ENCODE data around the gene PDZRN3. TPM values are rescaled to one million over a fixed set of nuclear protein-coding genes. Genes with fewer than 3 reads are reported as not detected.
A peak's percentile ranks its signal among the peaks of the same experiment; 100 is the strongest.

The PDZRN3 gene
- total and polyA plus RNA-seq, 10 donors, result 1.5 to 5.5 (median 2.8) TPM

DNA sequence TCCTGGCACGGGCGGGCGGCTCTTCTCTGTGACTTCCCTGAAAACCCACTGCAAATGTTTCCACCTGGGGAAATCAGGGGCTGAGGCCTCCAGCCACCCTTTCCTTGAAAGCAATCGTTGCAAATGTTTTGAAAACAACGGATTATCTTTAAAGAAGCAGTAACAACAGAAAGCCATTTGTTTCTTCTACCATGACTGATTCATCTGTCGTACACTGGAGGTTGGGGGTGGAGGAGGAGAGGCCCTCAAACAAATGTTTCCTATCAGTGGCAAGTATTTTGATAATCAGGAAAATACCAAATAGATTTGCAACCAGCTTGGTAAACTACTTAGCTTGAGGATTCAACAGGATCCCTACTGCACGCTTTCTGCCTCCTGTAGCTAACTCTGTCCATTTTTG lies 114.9 kb downstream of the PDZRN3 start:
- 66 to 68% (median 67%) methylated on average over 7 of the region's 7 CpGs for WGBS, 5 donors
- H3K9me3 ChIP-seq, result no peaks in the 10 kb centered on the region
- H3K27me3 ChIP-seq (replicated peaks in 1 of 7), result no peaks in the 10 kb centered on the region
- intact Hi-C loops (cut with DNase I; ENCODE audit: low total_unique reads), result loop anchor here (5.0 kb wide), 1 partner anchor 337 kb away; no protein-coding TSS in a partner anchor
- H3K4me3 ChIP-seq, result no peak overlapping the region
- no peak overlapping the region for H3K27ac ChIP-seq
- H3K4me1 ChIP-seq, result no peaks in the 10 kb centered on the region
- DNase-seq, result no peak
- TF ChIP-seq, protein P1, sequence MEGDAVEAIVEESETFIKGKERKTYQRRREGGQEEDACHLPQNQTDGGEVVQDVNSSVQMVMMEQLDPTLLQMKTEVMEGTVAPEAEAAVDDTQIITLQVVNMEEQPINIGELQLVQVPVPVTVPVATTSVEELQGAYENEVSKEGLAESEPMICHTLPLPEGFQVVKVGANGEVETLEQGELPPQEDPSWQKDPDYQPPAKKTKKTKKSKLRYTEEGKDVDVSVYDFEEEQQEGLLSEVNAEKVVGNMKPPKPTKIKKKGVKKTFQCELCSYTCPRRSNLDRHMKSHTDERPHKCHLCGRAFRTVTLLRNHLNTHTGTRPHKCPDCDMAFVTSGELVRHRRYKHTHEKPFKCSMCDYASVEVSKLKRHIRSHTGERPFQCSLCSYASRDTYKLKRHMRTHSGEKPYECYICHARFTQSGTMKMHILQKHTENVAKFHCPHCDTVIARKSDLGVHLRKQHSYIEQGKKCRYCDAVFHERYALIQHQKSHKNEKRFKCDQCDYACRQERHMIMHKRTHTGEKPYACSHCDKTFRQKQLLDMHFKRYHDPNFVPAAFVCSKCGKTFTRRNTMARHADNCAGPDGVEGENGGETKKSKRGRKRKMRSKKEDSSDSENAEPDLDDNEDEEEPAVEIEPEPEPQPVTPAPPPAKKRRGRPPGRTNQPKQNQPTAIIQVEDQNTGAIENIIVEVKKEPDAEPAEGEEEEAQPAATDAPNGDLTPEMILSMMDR (IDR thresholded peaks at IDR 0.05 in 8 of 11, conservative IDR thresholded peaks at IDR 0.05 in 3 of 11), result no peak
- H3K36me3 ChIP-seq, result no peaks in the 10 kb centered on the region

DNA sequence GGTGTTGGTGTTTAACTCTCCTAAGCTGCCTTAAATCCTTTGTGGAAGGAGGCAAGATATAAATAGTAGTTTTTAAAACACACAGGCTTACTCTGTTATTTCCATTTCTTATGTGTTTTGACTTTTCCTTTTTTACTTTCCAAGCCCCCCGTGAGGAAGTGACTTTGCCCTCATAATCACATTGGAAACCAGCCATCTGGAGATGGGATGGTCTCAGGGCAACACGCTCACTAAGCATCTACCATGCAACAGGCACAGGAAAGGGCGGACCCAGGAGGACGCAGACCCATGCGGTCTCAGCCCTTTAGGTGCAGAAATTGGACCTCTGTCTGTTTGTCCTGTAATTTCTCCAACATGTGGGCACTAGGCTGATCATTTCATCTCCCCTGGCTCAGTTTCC lies 115.7 kb downstream of the PDZRN3 start:
- 71 to 89% (median 77%) methylated on average over 5 of the region's 5 CpGs for WGBS, 5 donors
- Histone ChIP-seq H3K4me1 (no peaks in the 10 kb centered on the region), H3K27ac (no peak overlapping the region), H3K27me3 (replicated peaks in 1 of 7) (no peaks in the 10 kb centered on the region), H3K36me3 (no peaks in the 10 kb centered on the region), H3K9me3 (no peaks in the 10 kb centered on the region), H3K4me3 (no peak overlapping the region)
- DNase-seq, result no peak
- TF ChIP-seq, protein P1 (IDR thresholded peaks at IDR 0.05 in 8 of 11, conservative IDR thresholded peaks at IDR 0.05 in 3 of 11), result no peak
- no peak for TF ChIP-seq POLR2A (IDR thresholded peaks at IDR 0.05)
- no peak for TF ChIP-seq POLR2AphosphoS5 (IDR thresholded peaks at IDR 0.05)
- intact Hi-C loops (cut with DNase I; ENCODE audit: low total_unique reads), result no loop called here

DNA sequence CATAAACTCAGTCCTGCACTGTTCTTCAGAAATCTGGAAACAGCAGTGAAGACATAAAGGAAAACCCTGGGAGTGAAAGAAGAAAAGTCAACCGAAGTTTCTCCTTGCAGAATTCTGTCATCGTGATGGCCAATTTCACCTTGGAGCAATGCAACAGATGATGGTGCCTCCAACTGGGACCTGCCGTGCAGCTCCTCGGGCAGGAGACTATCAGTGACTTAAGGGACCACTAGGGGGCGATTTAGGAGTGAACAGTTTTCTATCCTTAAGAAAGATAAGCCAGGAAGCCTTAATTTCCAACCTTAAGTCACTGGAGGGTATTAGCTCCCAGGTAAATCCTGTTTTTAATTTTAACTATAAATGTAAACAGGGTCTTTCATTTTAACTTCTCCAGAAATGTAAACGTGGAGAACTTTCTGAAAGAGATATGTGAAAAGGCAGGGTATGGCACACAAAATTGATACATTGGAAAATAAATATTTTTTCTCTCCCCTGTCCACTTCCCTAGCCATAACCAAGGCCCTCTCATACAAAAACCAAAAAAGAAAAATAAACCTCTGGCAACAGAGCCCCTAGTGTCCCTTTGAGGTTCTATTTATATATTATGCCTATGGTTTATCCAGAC lies 116.3 kb downstream of the PDZRN3 start:
- Histone ChIP-seq H3K4me1 (no peaks in the 10 kb centered on the region), H3K27me3 (replicated peaks in 1 of 7) (no peaks in the 10 kb centered on the region), H3K4me3 (no peak overlapping the region), H3K9me3 (no peaks in the 10 kb centered on the region), H3K27ac (no peak overlapping the region), H3K36me3 (no peaks in the 10 kb centered on the region)
- TF ChIP-seq, protein P1 (IDR thresholded peaks at IDR 0.05 in 8 of 11, conservative IDR thresholded peaks at IDR 0.05 in 3 of 11), result peak in 9 of 11 experiments; percentile 44 to 82 (median 70)
- no peak for TF ChIP-seq POLR2AphosphoS5 (IDR thresholded peaks at IDR 0.05)
- 14 to 20% (median 16%) methylated on average over 6 of the region's 6 CpGs for WGBS, 5 donors
- DNase-seq, result no peak
- intact Hi-C loops (cut with DNase I; ENCODE audit: low total_unique reads), result no loop called here

DNA sequence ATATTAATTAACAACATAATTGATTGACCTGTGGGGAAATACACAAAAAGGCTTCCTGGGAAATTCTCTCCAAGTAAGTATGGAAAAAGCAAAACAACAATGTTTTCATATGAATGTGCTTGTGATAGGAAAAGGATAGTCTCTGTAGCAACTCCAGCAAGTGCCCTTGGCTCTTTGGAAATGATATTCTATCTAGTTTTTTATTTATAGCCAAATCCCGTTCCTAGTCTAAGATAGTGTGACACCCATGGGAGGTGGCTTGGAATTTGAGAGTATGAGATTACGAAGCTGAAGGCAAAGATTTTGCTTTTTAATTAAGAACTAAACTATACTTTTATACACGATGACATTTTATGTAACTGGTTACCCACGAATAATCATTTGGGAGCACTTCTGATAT lies 119.9 kb downstream of the PDZRN3 start:
- no peak overlapping the region for H3K27ac ChIP-seq
- no peak overlapping the region for H3K4me3 ChIP-seq
- WGBS, 5 donors, result 71 to 88% (median 86%) methylated on average over 4 of the region's 4 CpGs
- TF ChIP-seq, protein P1 (IDR thresholded peaks at IDR 0.05 in 8 of 11, conservative IDR thresholded peaks at IDR 0.05 in 3 of 11), result no peak
- TF ChIP-seq POLR2AphosphoS5 (IDR thresholded peaks at IDR 0.05) (no peak), POLR2A (IDR thresholded peaks at IDR 0.05) (no peak)
- no peaks in the 10 kb centered on the region for H3K27me3 ChIP-seq (replicated peaks in 1 of 7)
- no peaks in the 10 kb centered on the region for H3K4me1 ChIP-seq
- no peaks in the 10 kb centered on the region for H3K9me3 ChIP-seq
- intact Hi-C loops (cut with DNase I; ENCODE audit: low total_unique reads), result loop anchor here (5.0 kb wide), 2 partner anchors 48 to 398 kb away; no protein-coding TSS in a partner anchor
- no peaks in the 10 kb centered on the region for H3K36me3 ChIP-seq
- DNase-seq, result no peak
